ENCODE measurements around the gene KAZALD1. TPM values are rescaled to one million over a fixed set of nuclear protein-coding genes. Genes with fewer than 3 reads are reported as not detected.

Gene KAZALD1
- total RNA-seq, 6 experiments from 2014 or later, result 14.5 to 21.1 (median 19.9) TPM

- TF ChIP-seq CTCF (IDR thresholded peaks at IDR 0.05), result no peak
- H3K4me1 Mint-ChIP-seq (ENCODE audit: low read depth), result peaks cover 14% of the 10 kb centered on the region
- peaks cover 33% of the 10 kb centered on the region for H3K36me3 Mint-ChIP-seq (ENCODE audit: low read depth)
- no peak overlapping the region for H3K27ac Mint-ChIP-seq
- no peak for DNase-seq
- H3K9me3 Mint-ChIP-seq, result no peaks in the 10 kb centered on the region
- H3K4me3 Mint-ChIP-seq, result no peak overlapping the region
- peaks cover 3% of the 10 kb centered on the region for H3K27me3 Mint-ChIP-seq (ENCODE audit: insufficient read depth)
Measured at GRCh38 chr10:101035916-101036702, 25.7 kb upstream of the KAZALD1 start.

GRCh38 chr10:101036726-101037125, 25.1 kb upstream of the KAZALD1 start:
- TF ChIP-seq CTCF (IDR thresholded peaks at IDR 0.05), result no peak
- H3K4me3 Mint-ChIP-seq, result no peak overlapping the region
- no peaks in the 10 kb centered on the region for H3K9me3 Mint-ChIP-seq
- peaks cover 33% of the 10 kb centered on the region for H3K36me3 Mint-ChIP-seq (ENCODE audit: low read depth)
- H3K4me1 Mint-ChIP-seq (ENCODE audit: low read depth), result peaks cover 20% of the 10 kb centered on the region
- H3K27me3 Mint-ChIP-seq (ENCODE audit: insufficient read depth), result peaks cover 2% of the 10 kb centered on the region
- no peak overlapping the region for H3K27ac Mint-ChIP-seq
- no peak for DNase-seq

GRCh38 chr10:101038484-101038883, 23.3 kb upstream of the KAZALD1 start:
- no peak for DNase-seq
- no peak overlapping the region; the same call in 1 of the 2 replicates for H3K27ac Mint-ChIP-seq
- no peak for TF ChIP-seq CTCF (IDR thresholded peaks at IDR 0.05)

GRCh38 chr10:101040061-101040460, 21.7 kb upstream of the KAZALD1 start:
- no peak overlapping the region for H3K4me3 Mint-ChIP-seq
- no peak overlapping the region for H3K27ac Mint-ChIP-seq
- no peak for TF ChIP-seq CTCF (IDR thresholded peaks at IDR 0.05)
- H3K27me3 Mint-ChIP-seq (ENCODE audit: insufficient read depth), result peaks cover 1% of the 10 kb centered on the region
- peaks cover 33% of the 10 kb centered on the region for H3K4me1 Mint-ChIP-seq (ENCODE audit: low read depth)
- DNase-seq, result no peak
- no peaks in the 10 kb centered on the region for H3K9me3 Mint-ChIP-seq
- H3K36me3 Mint-ChIP-seq (ENCODE audit: low read depth), result peaks cover 28% of the 10 kb centered on the region

More at GRCh38 chr10:101038484-101038883, 23.3 kb upstream of the KAZALD1 start:
- Mint-ChIP-seq H3K4me1 (ENCODE audit: low read depth) (peaks cover 34% of the 10 kb centered on the region), H3K27me3 (ENCODE audit: insufficient read depth) (peaks cover 1% of the 10 kb centered on the region), H3K9me3 (no peaks in the 10 kb centered on the region), H3K36me3 (ENCODE audit: low read depth) (peaks cover 31% of the 10 kb centered on the region), H3K4me3 (no peak overlapping the region)

GRCh38 chr10:101040851-101041250, 20.9 kb upstream of the KAZALD1 start:
- Mint-ChIP-seq H3K36me3 (ENCODE audit: low read depth) (peaks cover 23% of the 10 kb centered on the region), H3K27ac (peak overlapping the region; percentile 100), H3K4me1 (ENCODE audit: low read depth) (peaks cover 33% of the 10 kb centered on the region), H3K4me3 (no peak overlapping the region; the same call in 1 of the 2 replicates), H3K27me3 (ENCODE audit: insufficient read depth) (peaks cover 1% of the 10 kb centered on the region), H3K9me3 (no peaks in the 10 kb centered on the region)
- no peak for TF ChIP-seq CTCF (IDR thresholded peaks at IDR 0.05)
- DNase-seq, result no peak
